Measurements from ENCODE around the gene MOV10. TPM values are rescaled to one million over a fixed set of nuclear protein-coding genes. Genes with fewer than 3 reads are reported as not detected.
A peak's percentile ranks its signal among the peaks of the same experiment; 100 is the strongest.

Gene MOV10
- total and polyA plus RNA-seq, 2 donors from 2014 or later: 60.6 to 62.5 TPM

DNA sequence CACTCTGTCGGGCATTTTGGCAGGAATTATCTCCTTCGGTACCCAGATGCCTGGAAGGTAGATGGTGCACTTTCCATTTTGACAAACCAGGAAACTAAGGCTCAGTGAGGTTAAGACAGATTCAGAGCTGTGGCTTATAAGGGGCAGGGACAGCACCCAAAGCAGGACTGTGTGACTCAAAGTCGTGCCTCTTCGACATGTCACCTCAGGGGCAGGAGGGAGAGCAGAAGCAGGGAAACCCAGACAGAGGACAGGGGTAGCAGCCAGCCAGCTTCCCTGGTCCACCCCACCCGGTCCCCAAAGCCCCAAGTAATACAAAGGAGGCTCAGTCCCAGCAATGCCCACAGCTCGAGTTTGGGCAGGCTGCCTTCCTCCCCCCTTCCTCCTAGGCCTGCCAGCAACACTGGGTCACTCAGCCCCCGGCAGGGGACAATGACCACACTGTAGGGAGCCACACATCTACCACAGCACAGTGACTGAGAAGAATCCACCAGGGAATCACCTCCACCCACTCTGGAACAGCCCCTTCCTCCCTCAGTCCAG lies 30.0 kb downstream of the MOV10 start:
- H3K4me1 ChIP-seq (ENCODE audit: control insufficient read depth in 2 of 3, insufficient read depth in 2 of 3, low read depth in 1 of 3, low read length in 3 of 3): peaks cover 0 to 62% (median 47%) of the 10 kb centered on the region in 3 donors
- H3K27me3 ChIP-seq (ENCODE audit: control insufficient read depth, insufficient read depth, low read length): no peaks in the 10 kb centered on the region
- TF ChIP-seq, protein P1, sequence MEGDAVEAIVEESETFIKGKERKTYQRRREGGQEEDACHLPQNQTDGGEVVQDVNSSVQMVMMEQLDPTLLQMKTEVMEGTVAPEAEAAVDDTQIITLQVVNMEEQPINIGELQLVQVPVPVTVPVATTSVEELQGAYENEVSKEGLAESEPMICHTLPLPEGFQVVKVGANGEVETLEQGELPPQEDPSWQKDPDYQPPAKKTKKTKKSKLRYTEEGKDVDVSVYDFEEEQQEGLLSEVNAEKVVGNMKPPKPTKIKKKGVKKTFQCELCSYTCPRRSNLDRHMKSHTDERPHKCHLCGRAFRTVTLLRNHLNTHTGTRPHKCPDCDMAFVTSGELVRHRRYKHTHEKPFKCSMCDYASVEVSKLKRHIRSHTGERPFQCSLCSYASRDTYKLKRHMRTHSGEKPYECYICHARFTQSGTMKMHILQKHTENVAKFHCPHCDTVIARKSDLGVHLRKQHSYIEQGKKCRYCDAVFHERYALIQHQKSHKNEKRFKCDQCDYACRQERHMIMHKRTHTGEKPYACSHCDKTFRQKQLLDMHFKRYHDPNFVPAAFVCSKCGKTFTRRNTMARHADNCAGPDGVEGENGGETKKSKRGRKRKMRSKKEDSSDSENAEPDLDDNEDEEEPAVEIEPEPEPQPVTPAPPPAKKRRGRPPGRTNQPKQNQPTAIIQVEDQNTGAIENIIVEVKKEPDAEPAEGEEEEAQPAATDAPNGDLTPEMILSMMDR (IDR thresholded peaks at IDR 0.05; ENCODE audit: borderline replicate concordance, extremely low read depth, insufficient read depth): no peak
- H3K9me3 ChIP-seq (ENCODE audit: control insufficient read depth in 2 of 3, insufficient read depth in 1 of 3, low read length in 3 of 3): no peaks in the 10 kb centered on the region
- H3K4me3 ChIP-seq (ENCODE audit: low read length in 3 of 3): peak overlapping the region; percentile 5 to 84 (median 66)
- H3K27ac ChIP-seq (ENCODE audit: low read depth in 2 of 2, low read length in 2 of 2): peak overlapping the region; percentile 74 to 96
- H3K36me3 ChIP-seq (ENCODE audit: control insufficient read depth in 2 of 3, insufficient read depth in 3 of 3, low read length in 3 of 3): peaks cover 0 to 29% (median 6%) of the 10 kb centered on the region in 3 donors
- H3K9ac ChIP-seq (ENCODE audit: low read length in 3 of 3): peak overlapping the region; percentile 2 to 77 (median 28)
- FAIRE-seq: no peak
- intact Hi-C loops (cut with DNase I): no loop called here
- DNase-seq: no peak

DNA sequence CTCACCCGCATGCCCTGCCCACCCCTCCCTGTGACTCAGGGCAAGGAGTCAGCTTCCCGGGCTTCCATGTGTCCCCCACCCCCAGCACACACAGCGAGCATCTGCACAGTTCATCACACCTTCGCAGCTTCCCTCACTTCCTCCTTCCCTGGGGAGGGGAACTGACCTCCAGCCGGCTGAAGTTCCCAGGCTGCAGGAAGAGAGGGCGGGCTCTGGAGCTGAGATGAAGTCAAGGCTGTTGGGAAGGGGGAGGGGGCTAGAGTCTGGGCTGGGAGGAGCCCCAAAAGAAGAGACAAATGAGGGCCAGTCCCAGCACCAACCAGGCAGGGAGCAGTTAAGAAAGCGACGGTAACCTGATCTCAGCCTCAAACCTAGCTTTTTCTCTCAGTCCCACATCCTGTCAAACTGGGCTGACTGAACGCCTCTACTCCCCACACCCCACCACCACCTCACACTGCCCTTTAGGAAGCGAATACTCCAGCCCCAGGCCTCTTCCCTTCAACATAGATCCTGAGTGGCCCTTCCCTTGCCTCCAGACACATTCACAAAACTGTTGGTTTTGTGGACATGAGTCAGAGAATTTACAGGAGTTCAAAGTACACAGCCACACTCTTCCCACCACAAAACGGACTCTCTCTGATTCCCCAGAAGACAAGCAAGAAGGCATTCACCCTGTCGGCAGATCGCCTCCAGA lies 30.6 kb downstream of the MOV10 start:
- no peak for FAIRE-seq
- intact Hi-C loops (cut with DNase I): no loop called here
- Histone ChIP-seq H3K9me3 (ENCODE audit: control insufficient read depth in 2 of 3, insufficient read depth in 1 of 3, low read length in 3 of 3) (no peaks in the 10 kb centered on the region), H3K4me3 (ENCODE audit: low read length in 3 of 3) (peak overlapping the region; percentile 61 to 84 (median 66)), H3K27ac (ENCODE audit: low read depth in 2 of 2, low read length in 2 of 2) (peak overlapping the region; percentile 92 to 96), H3K36me3 (ENCODE audit: control insufficient read depth in 2 of 3, insufficient read depth in 3 of 3, low read length in 3 of 3) (peaks cover 0 to 26% (median 6%) of the 10 kb centered on the region in 3 donors), H3K27me3 (ENCODE audit: control insufficient read depth, insufficient read depth, low read length) (no peaks in the 10 kb centered on the region), H3K9ac (ENCODE audit: low read length in 3 of 3) (peak overlapping the region; percentile 60 to 92 (median 84)), H3K4me1 (ENCODE audit: control insufficient read depth in 2 of 3, insufficient read depth in 2 of 3, low read depth in 1 of 3, low read length in 3 of 3) (peaks cover 0 to 55% (median 41%) of the 10 kb centered on the region in 3 donors)
- peak; percentile 95 to 99 (median 96) for DNase-seq
- TF ChIP-seq, protein P1 (IDR thresholded peaks at IDR 0.05; ENCODE audit: borderline replicate concordance, extremely low read depth, insufficient read depth): no peak

DNA sequence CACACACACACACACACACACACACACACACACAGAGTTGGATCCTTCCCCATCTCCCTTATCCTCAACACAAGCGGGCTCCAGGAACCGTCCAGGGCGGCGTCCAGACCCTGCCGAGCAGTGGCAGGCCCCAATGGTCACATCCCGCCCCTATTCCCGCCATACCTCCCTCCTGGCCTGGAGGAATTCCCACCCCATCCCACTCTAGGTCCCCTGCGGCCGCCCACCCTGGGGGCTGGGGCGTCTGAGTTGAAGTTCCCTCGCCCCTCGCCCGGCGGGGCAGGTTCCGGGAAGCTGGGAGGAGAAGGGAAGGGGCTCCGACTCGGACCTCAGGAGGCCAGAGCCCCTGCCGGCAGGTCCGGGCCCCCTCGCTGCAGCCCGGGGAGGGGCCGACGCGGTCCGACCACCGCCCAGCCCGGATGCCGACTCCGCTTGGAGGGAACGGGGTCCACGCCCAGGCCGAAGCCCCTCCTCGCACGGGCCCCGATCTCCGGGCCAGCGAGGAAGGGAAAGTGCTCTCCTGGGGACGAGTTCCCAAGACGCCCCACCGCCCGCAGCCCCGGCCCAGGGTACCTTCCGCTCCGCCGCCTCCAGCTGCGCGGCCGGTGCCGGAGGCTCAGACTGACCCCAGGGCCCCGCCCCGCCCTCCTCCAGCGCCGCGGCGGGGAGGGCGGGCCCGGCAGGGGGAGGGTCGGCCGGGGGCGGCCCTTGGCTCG lies 32.2 kb downstream of the MOV10 start, which contains the start of gene RHOC:
Gene RHOC (minus strand): TSS at position 623 of the 716 bp plus-strand sequence. CDS start 3,328 bp downstream, outside the sequence.
- peaks cover 0 to 40% (median 27%) of the 10 kb centered on the region in 3 donors for H3K4me1 ChIP-seq (ENCODE audit: control insufficient read depth in 2 of 3, insufficient read depth in 2 of 3, low read depth in 1 of 3, low read length in 3 of 3)
- peak within 1 kb of the TSS; percentile 50 to 84 (median 61) for H3K4me3 ChIP-seq (ENCODE audit: low read length in 3 of 3)
- TF ChIP-seq, protein P1 (IDR thresholded peaks at IDR 0.05; ENCODE audit: borderline replicate concordance, extremely low read depth, insufficient read depth): no peak
- H3K9ac ChIP-seq (ENCODE audit: low read length in 3 of 3): peak within 1 kb of the TSS; percentile 60 to 92 (median 84)
- peak within 1 kb of the TSS; percentile 92 to 96 for H3K27ac ChIP-seq (ENCODE audit: low read depth in 2 of 2, low read length in 2 of 2)
- no peaks in the 10 kb centered on the region for H3K9me3 ChIP-seq (ENCODE audit: control insufficient read depth in 2 of 3, insufficient read depth in 1 of 3, low read length in 3 of 3)
- FAIRE-seq (no peak), DNase-seq (peak in 4 of 5 donors; percentile 80 to 92 (median 87))
- peaks cover 0 to 17% (median 6%) of the 10 kb centered on the region in 3 donors for H3K36me3 ChIP-seq (ENCODE audit: control insufficient read depth in 2 of 3, insufficient read depth in 3 of 3, low read length in 3 of 3)
- H3K27me3 ChIP-seq (ENCODE audit: control insufficient read depth, insufficient read depth, low read length): no peaks in the 10 kb centered on the region
- intact Hi-C loops (cut with DNase I): no loop called here

Data from kidney (tissue), 14 donors.